Posterior cingulate gyrus (tissue), 11 donors: ENCODE results near the gene BIN1.

Experiments used
- DNase-seq, 10 donors: peaks; one replicate each; pipeline versions ENCODE4 v3.0.0 to v3.0.0-alpha.2; 2020 to 2021; ENCODE audit warnings: mixed read lengths in 3 of 10
- intact Hi-C: fragments of 100-400 bp; cut with DNase I; formaldehyde crosslinking; loops from one replicate; pipeline ENCODE4 v1.15.1; 2023

Gene BIN1

GRCh38 chr2:127065299-127065939, 41.5 kb downstream of the BIN1 start:
- intact Hi-C loops, result no loop called here
- DNase-seq, result no peak

- peak in 5 of 10 donors; percentile 55 to 93 (median 88) for DNase-seq
- intact Hi-C loops, result no loop called here
Observed at GRCh38 chr2:127064642-127065250, 42.2 kb downstream of the BIN1 start.

GRCh38 chr2:127063701-127064590, 43.0 kb downstream of the BIN1 start:
- intact Hi-C loops, result no loop called here

DNA sequence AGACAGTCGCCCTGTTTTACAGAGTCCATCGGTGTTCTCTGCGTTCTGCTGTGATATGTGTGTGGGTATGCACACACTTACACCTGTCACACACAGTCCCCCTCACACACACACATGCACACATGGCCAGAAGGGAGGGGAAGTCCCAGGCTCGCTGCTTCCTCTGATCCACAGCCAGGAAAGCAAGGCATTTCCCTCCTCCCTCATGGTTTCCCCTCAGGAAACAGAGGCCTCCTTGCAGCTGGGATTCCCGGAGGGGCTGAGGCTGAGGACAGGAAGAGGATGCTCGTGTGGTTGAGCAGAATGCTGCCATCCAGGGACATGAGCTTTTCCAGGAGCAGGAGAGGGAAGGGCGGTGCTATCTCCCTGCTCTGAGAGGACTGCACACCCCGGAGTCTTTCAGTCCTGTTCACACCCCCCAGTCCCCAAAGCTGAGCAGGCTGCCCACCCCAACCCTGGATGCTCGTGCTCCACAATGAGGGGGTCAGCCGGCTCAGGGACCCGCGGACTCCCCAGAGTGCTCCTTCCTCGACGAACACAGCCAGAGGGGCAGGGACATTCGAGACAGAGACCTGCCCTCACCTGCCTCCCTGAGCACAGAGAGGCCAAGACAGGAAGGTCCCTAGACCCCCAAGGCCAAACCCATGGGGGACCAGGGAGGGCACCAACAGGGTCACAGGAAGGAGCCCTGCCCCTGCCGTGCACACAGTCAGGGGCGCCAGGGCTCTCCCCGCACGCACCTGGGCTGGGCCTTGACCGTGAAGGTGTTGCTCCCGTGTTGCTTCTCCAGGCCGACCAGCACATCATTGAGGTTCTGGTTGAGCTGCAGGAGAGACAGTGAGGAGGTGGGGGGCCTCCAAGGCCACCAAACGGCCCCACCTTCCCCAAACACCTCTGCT, 45.3 kb downstream of the BIN1 start:
- no peak for DNase-seq
- intact Hi-C loops, result no loop called here

More at GRCh38 chr2:127063701-127064590, 43.0 kb downstream of the BIN1 start:
- DNase-seq, result no peak

DNA sequence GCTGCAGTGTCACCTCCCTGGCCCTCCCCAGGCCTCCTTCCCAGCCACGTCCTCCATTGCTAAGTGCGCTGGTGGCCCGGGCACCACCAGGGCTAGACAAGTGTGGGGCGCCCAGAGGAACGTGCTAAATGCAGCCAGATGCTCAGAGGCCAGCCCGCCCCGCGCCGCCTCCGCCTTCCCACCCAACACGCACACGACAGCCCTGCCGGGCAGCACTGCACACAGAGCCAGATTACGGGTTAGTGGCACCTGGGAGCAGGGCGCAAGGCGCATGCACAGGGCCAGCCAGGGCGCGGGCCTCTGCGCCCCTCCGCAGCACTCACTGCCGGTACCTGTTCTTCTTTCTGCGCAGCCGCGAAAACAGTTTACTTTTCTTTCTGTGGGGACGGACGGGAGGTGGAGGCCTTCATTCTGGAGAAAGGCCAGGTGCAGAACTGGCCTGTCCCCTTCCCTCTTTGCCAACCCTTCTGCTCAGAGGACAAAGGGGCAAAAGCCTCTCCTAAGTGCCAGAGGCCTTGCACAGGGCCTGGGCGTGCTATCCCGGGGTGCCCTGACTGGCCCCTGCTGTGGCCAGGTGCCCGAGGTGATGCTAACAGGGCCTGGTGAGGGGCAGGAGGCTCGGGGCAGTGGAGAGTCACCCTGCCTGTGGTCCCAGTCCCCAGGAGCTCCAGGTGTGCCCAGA, 46.5 kb downstream of the BIN1 start:
- intact Hi-C loops, result no loop called here
- no peak for DNase-seq

DNA sequence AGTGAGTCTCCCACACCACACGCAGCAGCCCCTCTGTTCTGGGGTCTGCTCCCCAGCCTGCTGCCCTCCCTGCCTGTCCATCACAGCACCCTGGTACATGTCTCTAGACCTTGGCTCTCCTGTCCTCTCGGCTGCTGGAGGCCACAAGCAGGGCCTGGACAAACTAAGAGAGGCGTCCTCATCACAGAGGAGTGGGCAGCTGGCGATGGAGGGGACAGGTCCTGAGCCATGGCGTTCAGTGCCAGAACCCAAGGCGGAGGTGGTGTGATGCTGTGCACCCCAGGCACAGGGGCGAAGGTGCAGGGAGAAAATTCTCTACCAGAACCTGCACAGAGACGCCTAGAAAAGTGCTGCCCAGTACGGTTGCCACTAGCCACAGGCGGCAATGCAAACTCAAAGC, 47.4 kb downstream of the BIN1 start:
- intact Hi-C loops, result loop anchor here (10.0 kb wide), 1 partner anchor 45 kb away; the partner anchor contains the start of gene BIN1
- no peak for DNase-seq

DNA sequence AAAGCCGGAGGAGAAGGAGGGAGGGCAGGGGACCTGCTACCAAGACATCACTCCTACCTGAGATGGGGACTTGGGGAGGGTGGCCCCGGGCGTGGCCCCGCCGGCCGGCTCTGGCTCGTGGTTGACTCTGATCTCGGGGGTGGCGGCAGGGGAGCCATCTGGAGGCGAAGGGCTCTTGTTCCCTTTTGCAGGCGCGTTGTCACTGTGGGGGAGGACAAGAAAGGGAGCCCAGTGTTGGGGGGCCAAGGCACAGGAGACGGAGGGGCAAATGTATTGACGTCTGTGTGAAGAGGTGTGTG, 48.1 kb downstream of the BIN1 start:
- no peak for DNase-seq
- intact Hi-C loops, result loop anchor here (10.0 kb wide), 1 partner anchor 46 kb away; the partner anchor contains the start of gene BIN1

- intact Hi-C loops, result loop anchor here (10.0 kb wide), 1 partner anchor 46 kb away; the partner anchor contains the start of gene BIN1
- peak in 1 of 10 donors; percentile 33 for DNase-seq
Observed at GRCh38 chr2:127058246-127058953, 48.6 kb downstream of the BIN1 start.

DNA sequence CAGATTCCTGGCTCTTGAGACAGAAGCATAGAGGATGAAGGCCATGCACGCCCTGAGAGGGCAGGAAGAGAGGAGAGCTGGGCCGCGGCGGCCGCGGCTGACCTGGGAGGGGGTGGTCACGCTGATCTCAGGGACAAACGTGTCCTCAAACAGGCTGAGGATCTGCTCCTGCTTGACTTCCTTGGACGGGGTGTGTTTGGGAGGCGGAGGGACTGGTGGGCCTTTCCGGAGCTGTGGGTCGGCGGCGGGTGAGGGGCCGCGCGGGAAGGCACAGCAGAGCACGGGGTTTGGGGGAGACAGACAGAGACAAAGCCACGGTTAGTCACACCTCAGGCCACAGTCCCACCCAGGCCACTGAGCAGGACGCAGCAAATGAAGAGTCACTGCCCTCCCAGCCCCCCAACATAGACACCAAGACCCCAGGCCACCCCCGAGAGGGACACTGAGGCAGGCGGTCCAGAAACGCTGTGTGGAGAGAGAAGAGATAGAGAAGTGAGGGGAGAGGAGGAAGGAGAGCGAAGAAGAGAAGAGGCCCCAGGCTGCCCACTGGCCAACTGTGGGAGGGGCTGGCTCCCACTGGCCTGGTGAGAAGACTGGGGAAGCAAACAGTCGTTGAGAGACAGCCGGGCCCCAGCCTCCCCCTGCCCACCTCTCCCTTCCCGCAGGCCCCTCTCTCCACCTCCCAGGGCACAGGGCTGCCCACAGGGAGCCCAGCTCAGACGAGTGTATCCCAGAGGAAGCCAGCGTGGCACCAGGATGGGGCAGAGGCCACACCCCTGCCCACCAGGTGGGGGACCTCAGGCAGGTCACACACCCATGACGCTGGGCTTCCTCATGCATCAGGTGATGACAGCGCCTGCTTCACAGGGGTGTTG, 49.3 kb downstream of the BIN1 start:
- DNase-seq, result peak in 2 of 10 donors; percentile 3 to 73
- intact Hi-C loops, result loop anchor here (10.0 kb wide), 1 partner anchor 47 kb away; the partner anchor contains the start of gene BIN1

DNA sequence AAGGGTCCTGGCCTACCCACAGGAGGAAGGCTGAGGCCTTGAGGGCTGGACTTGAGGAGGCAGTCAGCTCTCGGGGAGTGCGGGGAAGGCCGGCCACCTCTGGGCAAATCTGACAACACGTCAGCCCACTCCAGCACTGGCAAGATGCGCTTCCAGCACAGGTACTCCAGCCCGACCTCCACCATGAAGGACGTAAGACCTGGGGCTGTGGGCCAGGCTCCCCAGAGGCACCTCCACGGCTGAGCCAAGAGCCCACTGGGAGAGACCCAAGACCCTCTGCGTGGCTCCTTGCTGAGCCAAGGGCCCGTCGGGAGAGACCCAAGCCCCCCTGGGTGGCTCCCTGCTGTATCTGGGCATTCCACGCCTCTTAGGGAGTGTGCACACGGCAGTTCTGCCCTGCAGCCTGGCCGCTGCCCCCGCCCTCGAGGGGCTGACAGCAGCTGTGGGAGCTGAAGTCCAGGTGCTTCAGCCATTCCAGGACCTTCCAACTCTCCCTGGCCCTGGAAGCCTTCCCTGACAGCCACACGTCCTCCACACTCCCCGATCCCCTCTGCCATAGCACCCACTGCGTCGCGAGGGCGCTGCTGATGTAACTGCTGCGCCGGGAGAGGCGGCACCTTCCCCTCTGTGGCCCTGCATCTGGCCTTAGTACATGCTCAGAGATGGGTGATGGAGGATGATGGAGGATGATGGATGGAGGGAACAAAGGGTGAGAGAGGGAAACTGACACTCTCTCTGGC, 50.2 kb downstream of the BIN1 start:
- intact Hi-C loops, result loop anchor here (10.0 kb wide), 1 partner anchor 48 kb away; the partner anchor contains the start of gene BIN1
- peak in 2 of 10 donors; percentile 5 to 70 for DNase-seq

DNA sequence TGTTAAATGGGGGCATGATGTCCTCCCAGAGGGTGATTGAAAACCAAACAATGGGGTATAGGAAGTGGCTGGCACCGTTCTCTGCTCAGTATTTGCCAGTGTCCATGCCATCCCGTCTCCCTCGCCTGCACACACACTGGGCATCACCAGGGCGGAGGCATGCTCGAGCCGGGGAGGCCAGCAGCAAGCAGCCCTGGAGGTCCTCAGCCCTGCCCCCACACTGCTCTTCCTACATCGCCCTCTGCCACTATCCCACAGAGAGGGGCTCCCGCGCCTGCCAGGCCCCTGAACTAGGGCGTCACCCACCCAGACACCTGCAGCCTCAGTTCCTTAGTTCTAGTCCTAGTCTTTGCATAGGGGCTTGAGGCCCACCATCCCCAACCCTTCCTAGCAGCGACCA, 50.9 kb downstream of the BIN1 start:
- DNase-seq, result peak in 2 of 10 donors; percentile 8 to 81
- intact Hi-C loops, result loop anchor here (10.0 kb wide), 1 partner anchor 49 kb away; the partner anchor contains the start of gene BIN1

DNA sequence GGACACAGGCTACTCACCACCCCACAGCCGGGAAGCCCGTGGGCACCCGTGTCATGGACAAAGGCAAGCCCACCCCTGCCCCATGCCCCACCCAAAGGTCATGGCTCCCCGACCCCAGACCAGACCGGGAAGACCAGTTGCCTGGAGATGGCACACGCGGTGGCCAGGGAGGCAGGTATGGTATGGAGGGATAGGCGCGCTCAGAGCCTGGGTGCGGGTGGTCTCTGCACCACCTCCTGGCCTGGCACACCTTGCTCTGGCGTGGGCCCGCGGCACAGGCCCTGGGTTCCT, 51.2 kb downstream of the BIN1 start:
- peak in 1 of 10 donors; percentile 55 for DNase-seq
- intact Hi-C loops, result loop anchor here (10.0 kb wide), 1 partner anchor 49 kb away; the partner anchor contains the start of gene BIN1

GRCh38 chr2:127054996-127055785, 51.8 kb downstream of the BIN1 start:
- peak in 6 of 10 donors; percentile 17 to 82 (median 45) for DNase-seq
- intact Hi-C loops, result loop anchor here (10.0 kb wide), 1 partner anchor 50 kb away; the partner anchor contains the start of gene BIN1

DNA sequence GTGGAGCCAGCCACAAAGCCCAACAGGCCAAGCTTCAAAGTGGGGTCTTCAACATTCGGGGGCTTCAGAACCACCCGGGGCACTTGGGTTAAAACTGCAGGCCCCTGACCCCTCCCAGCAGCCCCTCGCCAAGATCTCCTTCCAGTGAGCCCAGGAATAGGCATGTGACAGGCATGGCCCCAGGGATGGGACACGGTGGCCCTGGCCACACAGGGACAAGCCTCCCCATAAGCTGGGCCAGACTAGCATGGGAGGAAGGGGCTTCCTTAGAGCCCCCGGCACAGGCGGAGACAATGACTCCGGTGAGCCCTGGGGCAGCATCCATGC, 52.4 kb downstream of the BIN1 start:
- intact Hi-C loops, result loop anchor here (10.0 kb wide), 1 partner anchor 50 kb away; the partner anchor contains the start of gene BIN1
- DNase-seq, result peak in 3 of 10 donors; percentile 45 to 73 (median 55)

GRCh38 chr2:127053731-127054603, 53.0 kb downstream of the BIN1 start:
- intact Hi-C loops, result loop anchor here (10.0 kb wide), 1 partner anchor 51 kb away; the partner anchor contains the start of gene BIN1
- peak in 6 of 10 donors; percentile 15 to 87 (median 56) for DNase-seq
